AG04450 (cell line): ENCODE data around the gene PGF. TPM values are rescaled to one million over a fixed set of nuclear protein-coding genes. Genes with fewer than 3 reads are reported as not detected.

Experiments used
- CTCF ChIA-PET: fragments of 300-600, 350-600 bp; formaldehyde crosslinking; extraction: SDS; loops from one replicate; lab custom pipeline; 2022; ENCODE audit warnings: antibody characterized with exemption, inconsistent platforms; lab: Charles Lee
- POLR2A ChIA-PET: fragments of 350-600 bp; formaldehyde crosslinking; extraction: SDS; loops from one replicate; lab custom pipeline; 2021; ENCODE audit warnings: antibody characterized with exemption, inconsistent platforms; lab: Yijun Ruan, JAX
- DNase-seq: peaks from one replicate; pipeline ENCODE4 v3.0.0-alpha.2; 2011; ENCODE audit warnings: low read depth, low spot score
- H3K27ac ChIP-seq: one replicate; pipeline ENCODE4 v1.5.1; 2012; ENCODE audit warnings: low read depth, low read length, control low read depth
- H3K27me3 ChIP-seq: one replicate; pipeline ENCODE4 v1.6.0; 2012; ENCODE audit warnings: low read length; ENCODE audit not compliant: control insufficient read depth, insufficient read depth
- H3K4me3 ChIP-seq: 2 replicates; pipeline ENCODE4 v1.5.1; 2011; ENCODE audit warnings: mild to moderate bottlenecking, low read depth, low read length, control low read depth
- H3K9me3 ChIP-seq: 2 replicates; pipeline ENCODE4 v1.5.1; 2012; ENCODE audit warnings: low read length; ENCODE audit not compliant: control insufficient read depth, insufficient read depth
- CTCF ChIP-seq: IDR thresholded peaks from 2 replicates; pipeline ENCODE4 v1.5.1; 2011; ENCODE audit warnings: low read depth, low read length, control low read depth, inconsistent platforms
- polyA plus RNA-seq: library from polyadenylated mRNA; depleted of rRNA; stranded (reverse); fragments of >200 nt; gene quantifications from 2 replicates; pipeline ENCODE4 v1.2.3, GENCODE V29; 2011

Gene PGF
- polyA plus RNA-seq, 1 experiment: 0.63 TPM

- POLR2A ChIA-PET: interaction anchor here (0.7 to 1.3 kb wide), 4 partner anchors 9 to 128 kb away, joined by 3 to 7 read pairs (median 3); partner anchors contain the start of genes EIF2B2, RPS6KL1 and ZC2HC1C
- Histone ChIP-seq H3K27ac (no peak overlapping the region), H3K9me3 (no peaks in the 10 kb centered on the region), H3K4me3 (no peak overlapping the region), H3K27me3 (no peaks in the 10 kb centered on the region)
- no peak for TF ChIP-seq CTCF
- no peak for DNase-seq
- CTCF ChIA-PET: interaction anchor here (0.6 to 4.2 kb wide), 2 partner anchors 148 to 354 kb away, joined by 3 to 33 read pairs; no protein-coding TSS in a partner anchor
Observed at GRCh38 chr14:74940956-74941565, 14.3 kb downstream of the PGF start.

GRCh38 chr14:74938531-74939495 lies 16.6 kb downstream of the PGF start:
- no peaks in the 10 kb centered on the region; the same call in 1 of the 2 replicates for H3K9me3 ChIP-seq
- TF ChIP-seq CTCF: no peak
- CTCF ChIA-PET: interaction anchor here (1.4 kb wide), 2 partner anchors 78 to 150 kb away, joined by 4 read pairs; no protein-coding TSS in a partner anchor
- H3K27me3 ChIP-seq: no peaks in the 10 kb centered on the region
- no peak overlapping the region for H3K4me3 ChIP-seq
- DNase-seq: no peak
- POLR2A ChIA-PET: no interaction called here
- peak overlapping the region; percentile 21 for H3K27ac ChIP-seq

- no peak for TF ChIP-seq CTCF
- POLR2A ChIA-PET: no interaction called here
Observed at GRCh38 chr14:74937171-74937570, 18.2 kb downstream of the PGF start.

GRCh38 chr14:74936731-74937130 lies 18.7 kb downstream of the PGF start:
- no peak overlapping the region for H3K4me3 ChIP-seq
- no peak for DNase-seq
- ChIA-PET POLR2A (no interaction called here), CTCF (interaction anchor here (1.5 to 2.2 kb wide), 2 partner anchors 9 to 152 kb away, joined by 5 to 7 read pairs; no protein-coding TSS in a partner anchor)
- no peak for TF ChIP-seq CTCF
- H3K9me3 ChIP-seq: no peaks in the 10 kb centered on the region; the same call in 1 of the 2 replicates
- no peaks in the 10 kb centered on the region for H3K27me3 ChIP-seq
- H3K27ac ChIP-seq: no peak overlapping the region

More at GRCh38 chr14:74937171-74937570, 18.2 kb downstream of the PGF start:
- Histone ChIP-seq H3K27ac (no peak overlapping the region), H3K9me3 (no peaks in the 10 kb centered on the region; the same call in 1 of the 2 replicates), H3K27me3 (no peaks in the 10 kb centered on the region), H3K4me3 (no peak overlapping the region)
- CTCF ChIA-PET: interaction anchor here (1.5 to 2.2 kb wide), 2 partner anchors 8 to 151 kb away, joined by 5 to 7 read pairs; no protein-coding TSS in a partner anchor
- DNase-seq: no peak
